Muscle of leg (tissue), 11 donors: Measurements from ENCODE around the gene LYST. TPM values are rescaled to one million over a fixed set of nuclear protein-coding genes. Genes with fewer than 3 reads are reported as not detected.
"Not testable (repeated sequence)": the region's sequence is repeated elsewhere in the genome, so short reads cannot be mapped to it uniquely, and the experiment has no call there.

ENCODE experiments used
- DNase-seq: peaks from one replicate; pipeline ENCODE4 v3.0.0; 2013
- H3K27ac ChIP-seq: one replicate; pipeline ENCODE4 v1.5.1; 2013; ENCODE audit warnings: mild to moderate bottlenecking, low read length, control low read depth
- H3K27me3 ChIP-seq: one replicate; pipeline ENCODE4 v1.6.1; 2013; ENCODE audit warnings: low read length; ENCODE audit not compliant: control insufficient read depth, insufficient read depth
- H3K36me3 ChIP-seq: one replicate; pipeline ENCODE4 v1.6.1; 2013; ENCODE audit warnings: low read length; ENCODE audit not compliant: control insufficient read depth, insufficient read depth
- H3K4me1 ChIP-seq: one replicate; pipeline ENCODE4 v1.6.1; 2013; ENCODE audit warnings: low read length; ENCODE audit not compliant: control insufficient read depth, insufficient read depth
- H3K4me3 ChIP-seq: one replicate; pipeline ENCODE4 v1.5.1; 2013; ENCODE audit warnings: low read length, control low read depth
- H3K9me3 ChIP-seq: replicated peaks from 2 replicates; pipeline ENCODE4 v1.6.1; 2013; ENCODE audit warnings: low read depth, low read length; ENCODE audit not compliant: control insufficient read depth
- WGBS: methylation state at CpG from one replicate; pipeline ENCODE4 v1.1.5; 2013; ENCODE audit warnings: missing lambda C conversion rate; ENCODE audit not compliant: insufficient coverage; 5-methylcytosine and 5-hydroxymethylcytosine counted together
- polyA plus RNA-seq, 8 donors: library from polyadenylated mRNA; unstranded; fragments of 120-200 nt; gene quantifications; one replicate each; pipeline versions ENCODE4 v1.2.1 to v1.2.3, GENCODE V29; 2013; ENCODE audit warnings: inconsistent platforms in 1 of 8, low replicate concordance in 1 of 8; ENCODE audit not compliant: insufficient read length in 8 of 8, insufficient read depth in 1 of 8
- total RNA-seq: library from RNA; stranded (reverse); fragments of 120-200 nt; gene quantifications from one replicate; pipeline ENCODE4 v1.2.4, GENCODE V29; 2013

LYST gene
- total and polyA plus RNA-seq, 9 donors: 4.2 to 10.2 (median 5.5) TPM

- no peak overlapping the region for H3K4me3 ChIP-seq
- peaks cover 48% of the 10 kb centered on the region for H3K27me3 ChIP-seq
- H3K4me1 ChIP-seq: peaks cover 19% of the 10 kb centered on the region
- no peak overlapping the region for H3K27ac ChIP-seq
- H3K9me3 ChIP-seq: no peaks in the 10 kb centered on the region
- H3K36me3 ChIP-seq: no peaks in the 10 kb centered on the region
- 99% methylated on average over 8 of the region's 11 CpGs for WGBS
- no peak for DNase-seq
Observed at GRCh38 chr1:235652364-235652763, 214.3 kb downstream of the LYST start.

DNA sequence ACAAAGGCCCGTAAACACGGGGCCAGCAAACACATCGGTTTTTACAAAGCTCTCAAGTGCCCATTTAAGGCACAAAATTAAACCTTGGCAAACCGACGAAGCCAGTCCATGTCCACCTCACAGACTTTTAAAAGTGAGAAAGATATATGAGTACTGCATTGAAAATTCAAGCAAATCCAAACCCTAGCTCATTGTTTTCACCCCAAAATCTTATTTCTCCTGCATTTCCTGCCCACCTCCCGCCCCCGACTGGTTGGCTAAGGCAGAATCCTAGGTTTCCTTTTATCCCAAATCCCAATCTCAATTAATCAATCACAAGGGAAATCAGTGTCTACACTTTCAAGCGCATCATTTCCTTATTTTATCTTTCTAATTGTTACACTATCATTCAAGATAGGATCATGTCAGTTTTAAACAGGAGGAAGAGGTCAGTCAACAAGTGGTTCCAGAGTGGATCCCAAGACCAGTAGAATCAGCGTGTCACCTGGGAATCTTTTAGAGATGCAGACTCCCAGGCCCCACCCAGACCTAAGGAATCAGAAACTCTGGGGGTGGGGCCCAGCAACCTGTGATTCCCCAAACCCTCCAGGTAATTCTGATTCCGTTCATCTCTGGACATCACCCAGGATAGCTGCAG, 215.4 kb downstream of the LYST start:
- Histone ChIP-seq H3K9me3 (no peaks in the 10 kb centered on the region), H3K27ac (no peak overlapping the region), H3K27me3 (peaks cover 52% of the 10 kb centered on the region), H3K4me1 (peaks cover 19% of the 10 kb centered on the region), H3K36me3 (no peaks in the 10 kb centered on the region), H3K4me3 (no peak overlapping the region)
- 47% methylated on average over 4 of the region's 10 CpGs for WGBS
- DNase-seq: no peak

DNA sequence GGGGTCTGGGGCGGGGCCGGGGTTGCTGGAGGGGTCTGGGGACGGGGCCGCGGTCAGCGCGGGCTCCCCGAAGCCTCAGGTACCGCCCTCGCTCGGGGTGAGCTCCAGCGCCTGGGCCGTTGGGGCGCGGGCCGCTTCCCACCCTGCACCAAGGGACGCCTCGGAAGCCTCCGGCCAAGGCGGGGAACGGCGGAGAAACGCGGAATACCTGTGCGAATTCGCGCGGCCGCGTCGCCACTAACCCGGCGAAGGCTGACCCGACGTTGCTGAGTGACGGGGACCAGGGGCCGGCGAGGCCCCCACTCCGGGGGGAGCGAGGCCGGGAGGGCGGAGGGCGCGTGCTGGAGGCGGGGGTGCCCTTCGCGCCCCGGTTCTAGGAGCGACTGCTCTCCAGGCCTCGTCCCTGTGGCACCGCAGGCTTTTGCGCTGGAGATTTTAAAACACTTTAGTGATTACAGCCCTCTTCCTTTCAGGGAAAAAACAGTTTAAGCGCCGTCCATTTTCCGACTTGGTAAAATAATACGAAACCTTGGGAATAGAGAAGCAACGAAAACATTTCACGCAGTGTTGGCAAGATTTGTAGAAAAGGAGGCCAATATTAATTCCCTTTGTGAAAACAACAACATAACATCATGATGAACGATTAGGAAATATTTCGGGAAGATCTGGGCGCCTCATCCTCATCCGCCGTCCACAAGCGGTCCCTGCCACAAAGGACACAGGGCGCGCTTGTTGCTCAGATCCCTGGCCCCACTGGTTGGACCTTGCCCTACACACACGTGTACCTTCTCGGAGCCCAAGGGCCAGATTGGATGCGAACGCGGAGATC, 216.2 kb downstream of the LYST start:
- peak overlapping the region; percentile 35 for H3K4me3 ChIP-seq
- no peaks in the 10 kb centered on the region for H3K36me3 ChIP-seq
- no peak overlapping the region for H3K27ac ChIP-seq
- peaks cover 19% of the 10 kb centered on the region for H3K4me1 ChIP-seq
- H3K9me3 ChIP-seq: no peaks in the 10 kb centered on the region
- DNase-seq: peak; percentile 39
- 1% methylated on average over 61 of the region's 71 CpGs for WGBS
- peaks cover 58% of the 10 kb centered on the region for H3K27me3 ChIP-seq

DNA sequence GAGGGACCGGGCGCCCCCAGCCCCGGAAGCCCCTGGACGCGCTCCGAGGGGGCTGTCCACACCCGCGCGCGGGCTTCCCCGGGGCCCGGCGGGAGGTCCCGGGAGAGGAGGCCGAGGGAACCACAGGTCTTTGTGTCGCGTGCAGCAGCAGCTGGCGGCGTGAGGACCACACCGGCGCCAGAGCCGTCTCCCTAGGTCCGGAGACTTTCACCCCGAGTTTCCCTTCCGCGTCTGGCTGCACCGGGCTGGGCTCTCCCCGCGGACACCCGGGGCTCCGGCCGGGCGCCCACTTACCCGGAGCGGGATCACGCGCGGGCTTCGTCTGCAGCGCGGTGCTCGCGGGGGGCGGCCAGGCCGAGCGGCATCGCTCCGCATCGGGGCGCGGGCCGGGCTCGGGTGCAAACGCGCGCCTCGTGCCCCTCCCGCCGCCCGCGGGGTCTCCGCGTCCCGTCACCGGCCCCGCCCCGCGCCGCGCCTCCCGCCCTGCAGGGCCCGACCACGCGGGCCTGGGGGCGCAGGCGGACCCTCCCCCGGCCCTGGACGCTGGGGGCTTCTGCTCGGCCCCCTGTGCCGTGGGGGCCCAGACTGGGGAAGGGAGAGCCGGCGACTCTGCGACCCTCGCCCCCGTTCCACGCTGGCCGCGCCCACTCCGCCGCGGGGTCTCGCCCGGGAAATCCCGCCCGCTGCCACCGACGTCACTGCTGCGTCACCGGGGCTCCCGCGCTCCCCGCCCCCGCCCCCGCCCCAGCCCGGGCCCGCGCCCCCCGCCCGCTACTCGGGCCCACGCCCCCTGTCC, 217.1 kb downstream of the LYST start, which contains the start of gene GNG4:
GNG4 (minus strand) TSS at position 417 of the 796 bp plus-strand sequence. CDS start 65,946 bp downstream, outside the sequence.
- Histone ChIP-seq H3K4me3 (peak within 1 kb of the TSS; percentile 41), H3K27me3 (peaks cover 64% of the 10 kb centered on the region), H3K36me3 (no peaks in the 10 kb centered on the region), H3K4me1 (peaks cover 19% of the 10 kb centered on the region), H3K9me3 (no peaks in the 10 kb centered on the region), H3K27ac (no peak within 1 kb of the TSS)
- peak; percentile 43 for DNase-seq
- under 1% methylated on average over 85 of the region's 111 CpGs for WGBS

DNA sequence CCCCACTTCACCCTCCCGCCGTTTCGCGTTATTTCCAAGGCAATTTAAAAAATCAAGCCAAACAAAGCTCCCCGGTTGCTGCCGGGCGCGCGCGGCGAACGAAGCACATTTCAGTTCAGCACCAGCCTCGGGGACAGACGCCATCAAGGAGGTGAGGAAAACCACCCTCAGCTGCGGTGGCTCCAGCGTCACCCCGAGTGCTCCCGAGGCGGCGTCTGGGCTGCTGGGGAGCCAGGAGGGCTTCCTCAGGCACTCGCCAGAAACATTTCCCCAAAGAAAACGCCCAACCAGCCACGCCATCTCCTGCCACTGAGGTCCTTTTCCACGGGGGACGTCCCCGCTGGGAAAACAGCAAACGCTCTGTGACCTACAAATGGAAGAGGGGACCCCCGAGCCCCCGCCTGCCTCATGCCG, 217.7 kb downstream of the LYST start:
- peak; percentile 76 for DNase-seq
- H3K27ac ChIP-seq: no peak overlapping the region
- H3K4me1 ChIP-seq: peaks cover 19% of the 10 kb centered on the region
- WGBS: 0% methylated on average over 30 of the region's 30 CpGs
- peak overlapping the region; percentile 41 for H3K4me3 ChIP-seq
- H3K36me3 ChIP-seq: no peaks in the 10 kb centered on the region
- peaks cover 69% of the 10 kb centered on the region for H3K27me3 ChIP-seq
- H3K9me3 ChIP-seq: no peaks in the 10 kb centered on the region

DNA sequence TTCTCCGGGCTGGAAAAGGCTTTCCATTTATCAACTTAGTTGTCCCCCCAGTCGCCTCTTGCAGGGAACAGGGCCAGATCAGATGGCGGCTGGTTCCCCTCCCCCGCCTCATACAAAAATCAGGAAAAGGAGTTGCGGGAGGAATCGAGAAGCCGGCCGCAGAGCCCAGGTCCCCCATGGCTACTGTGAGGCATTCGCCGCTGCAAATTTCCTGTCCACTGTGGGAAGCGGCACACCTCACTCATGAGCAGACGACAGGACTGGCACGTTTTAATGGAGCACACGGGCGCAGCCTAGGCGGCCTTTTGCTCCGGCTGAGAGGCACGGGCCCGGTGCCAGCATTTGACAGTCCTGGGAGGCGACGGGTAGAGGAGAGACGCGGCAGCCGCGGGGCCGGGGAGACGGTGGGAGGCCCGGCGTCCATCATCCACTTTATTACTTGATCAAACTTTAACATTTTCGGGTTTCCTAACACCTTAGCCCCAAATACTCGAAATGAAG, 218.2 kb downstream of the LYST start:
- Histone ChIP-seq H3K36me3 (no peaks in the 10 kb centered on the region), H3K4me3 (peak overlapping the region; percentile 6), H3K27ac (no peak overlapping the region), H3K4me1 (peaks cover 19% of the 10 kb centered on the region), H3K27me3 (peaks cover 70% of the 10 kb centered on the region), H3K9me3 (no peaks in the 10 kb centered on the region)
- WGBS: under 1% methylated on average over 28 of the region's 31 CpGs
- peak; percentile 22 for DNase-seq

GRCh38 chr1:235647537-235647936, 219.2 kb downstream of the LYST start:
- DNase-seq, H3K4me3 ChIP-seq, H3K36me3 ChIP-seq, H3K9me3 ChIP-seq, H3K27ac ChIP-seq: not testable (repeated sequence)
- 91% methylated on average over 9 of the region's 12 CpGs for WGBS
- Histone ChIP-seq H3K27me3 (peaks cover 72% of the 10 kb centered on the region), H3K4me1 (peaks cover 19% of the 10 kb centered on the region)

- H3K4me3 ChIP-seq: no peak overlapping the region
- H3K9me3 ChIP-seq: no peaks in the 10 kb centered on the region
- peaks cover 21% of the 10 kb centered on the region for H3K4me1 ChIP-seq
- no peak overlapping the region for H3K27ac ChIP-seq
- WGBS: 83% methylated on average over 8 of the region's 9 CpGs
- no peaks in the 10 kb centered on the region for H3K36me3 ChIP-seq
- no peak for DNase-seq
- H3K27me3 ChIP-seq: peaks cover 66% of the 10 kb centered on the region
Observed at GRCh38 chr1:235646463-235646862, 220.2 kb downstream of the LYST start.

GRCh38 chr1:235644693-235645305, 221.9 kb downstream of the LYST start:
- H3K9me3 ChIP-seq: no peaks in the 10 kb centered on the region
- H3K4me3 ChIP-seq: no peak overlapping the region
- no peak for DNase-seq
- no peak overlapping the region for H3K27ac ChIP-seq
- H3K27me3 ChIP-seq: peaks cover 57% of the 10 kb centered on the region
- H3K36me3 ChIP-seq: no peaks in the 10 kb centered on the region
- 80% methylated on average over 13 of the region's 13 CpGs for WGBS
- H3K4me1 ChIP-seq: peaks cover 17% of the 10 kb centered on the region
